ENCODE data around the gene FAM177A1.
A peak's percentile ranks its signal among the peaks of the same experiment; 100 is the strongest.

FAM177A1 gene

GRCh38 chr14:35116242-35116641 is 70.2 kb downstream of the FAM177A1 start:
- Histone ChIP-seq H3K27me3 (ENCODE audit: insufficient read depth, low read depth) (no peaks in the 10 kb centered on the region), H3K9ac (no peak overlapping the region), H3K4me2 (no peak overlapping the region), H3K79me2 (ENCODE audit: insufficient read depth, low read depth) (peaks cover 5% of the 10 kb centered on the region; the same call in 1 of the 2 replicates), H2AFZ (ENCODE audit: low read depth) (no peak overlapping the region), H3K36me3 (ENCODE audit: insufficient read depth) (peaks cover 5% of the 10 kb centered on the region; the same call in 1 of the 2 replicates), H4K20me1 (ENCODE audit: insufficient read depth) (no peaks in the 10 kb centered on the region), H3K4me1 (ENCODE audit: low read depth, poor library complexity, severe bottlenecking) (no peaks in the 10 kb centered on the region), H3K4me3 (IDR thresholded peaks at IDR 0.05; ENCODE audit: insufficient read depth, low read depth, low read length) (no peak overlapping the region), H3K27ac (no peak overlapping the region)
- TF ChIP-seq CTCF (conservative IDR thresholded peaks at IDR 0.05; ENCODE audit: low read depth, low read length) = no peak

DNA sequence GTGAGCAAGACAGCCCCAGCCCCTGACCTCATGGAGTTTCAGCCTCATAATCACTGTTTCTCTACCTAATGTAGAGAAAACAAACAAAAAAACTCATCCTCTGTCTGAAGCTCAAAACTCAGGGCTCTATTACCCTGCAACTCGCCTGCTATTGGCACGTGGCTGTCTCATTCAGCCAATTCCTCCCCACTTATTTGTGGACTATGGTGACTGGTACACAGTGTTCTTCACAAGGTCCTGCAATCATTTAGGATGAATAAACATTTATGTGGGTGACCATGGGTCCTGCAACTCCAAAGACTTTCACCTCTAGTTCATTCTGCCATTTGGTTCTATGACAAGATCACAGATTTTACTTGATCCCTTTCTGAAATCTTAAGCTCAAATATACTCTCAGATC is 71.0 kb downstream of the FAM177A1 start:
- H3K4me3 ChIP-seq (IDR thresholded peaks at IDR 0.05; ENCODE audit: insufficient read depth, low read depth, low read length) = no peak overlapping the region
- H2AFZ ChIP-seq (ENCODE audit: low read depth) = no peak overlapping the region
- peaks cover 3% of the 10 kb centered on the region; the same call in 1 of the 2 replicates for H3K36me3 ChIP-seq (ENCODE audit: insufficient read depth)
- no peaks in the 10 kb centered on the region for H3K27me3 ChIP-seq (ENCODE audit: insufficient read depth, low read depth)
- H3K4me1 ChIP-seq (ENCODE audit: low read depth, poor library complexity, severe bottlenecking) = no peaks in the 10 kb centered on the region
- H3K9ac ChIP-seq = no peak overlapping the region
- no peak overlapping the region for H3K27ac ChIP-seq
- no peak overlapping the region for H3K4me2 ChIP-seq
- TF ChIP-seq CTCF (conservative IDR thresholded peaks at IDR 0.05; ENCODE audit: low read depth, low read length) = no peak
- H3K79me2 ChIP-seq (ENCODE audit: insufficient read depth, low read depth) = peaks cover 7% of the 10 kb centered on the region; the same call in 1 of the 2 replicates
- no peaks in the 10 kb centered on the region for H4K20me1 ChIP-seq (ENCODE audit: insufficient read depth)

GRCh38 chr14:35121026-35121886 is 75.2 kb downstream of the FAM177A1 start:
- peak overlapping the region; percentile 99 for H3K9ac ChIP-seq
- H2AFZ ChIP-seq (ENCODE audit: low read depth) = peak overlapping the region; percentile 89
- peak overlapping the region; percentile 100 for H3K27ac ChIP-seq
- H3K4me3 ChIP-seq (IDR thresholded peaks at IDR 0.05; ENCODE audit: insufficient read depth, low read depth, low read length) = no peak overlapping the region
- H3K27me3 ChIP-seq (ENCODE audit: insufficient read depth, low read depth) = no peaks in the 10 kb centered on the region
- H3K79me2 ChIP-seq (ENCODE audit: insufficient read depth, low read depth) = peaks cover 7% of the 10 kb centered on the region; the same call in 1 of the 2 replicates
- H3K4me1 ChIP-seq (ENCODE audit: low read depth, poor library complexity, severe bottlenecking) = peaks cover 18% of the 10 kb centered on the region
- TF ChIP-seq CTCF (conservative IDR thresholded peaks at IDR 0.05; ENCODE audit: low read depth, low read length) = no peak
- H4K20me1 ChIP-seq (ENCODE audit: insufficient read depth) = no peaks in the 10 kb centered on the region
- H3K36me3 ChIP-seq (ENCODE audit: insufficient read depth) = no peaks in the 10 kb centered on the region
- peak overlapping the region; percentile 69 for H3K4me2 ChIP-seq

DNA sequence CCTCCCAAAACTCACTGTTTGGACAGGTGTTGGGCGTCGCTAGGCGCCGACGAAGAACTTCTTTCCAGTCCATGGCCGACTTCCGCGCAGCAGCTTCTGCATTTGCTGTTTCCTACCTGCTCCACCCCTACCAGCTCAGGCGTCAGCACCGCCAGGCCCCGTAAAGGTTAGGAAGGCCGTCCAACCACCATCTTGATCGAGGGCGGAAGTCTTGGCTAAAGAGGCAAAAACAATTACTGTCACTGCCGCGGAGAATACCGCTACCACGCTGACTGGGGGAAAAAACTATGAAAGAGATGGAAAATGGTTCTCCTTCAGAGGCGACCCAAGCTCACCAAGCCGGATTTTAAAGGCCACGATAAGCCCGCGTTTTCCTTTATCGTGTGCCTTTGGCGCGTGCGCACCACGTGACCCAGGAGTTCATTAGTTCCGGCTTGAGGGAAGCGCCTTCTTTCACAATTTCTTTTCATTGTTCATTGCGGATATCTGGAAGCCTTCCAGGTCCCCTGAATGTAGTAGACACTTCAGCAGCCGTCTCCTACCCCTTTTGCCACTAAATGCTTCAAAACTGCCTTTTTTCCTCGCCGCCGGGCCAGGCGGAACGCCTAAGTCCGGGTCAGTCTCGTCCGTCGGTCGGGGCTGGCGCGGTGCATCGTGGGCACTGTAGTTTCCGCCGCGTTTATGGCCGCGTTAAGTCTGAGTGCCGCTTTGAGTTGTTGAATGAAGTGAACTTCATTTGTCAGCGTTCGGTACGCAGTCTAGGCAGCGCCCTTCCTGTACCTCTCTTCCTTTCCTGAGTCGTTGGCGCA is 76.0 kb downstream of the FAM177A1 start, which contains the start of the genes PPP2R3C and PRORP:
Gene PPP2R3C, minus strand, starts transcription at position 104 of the 809 bp plus-strand sequence. Its CDS starts 31 bp downstream, at position 73.
Gene PRORP, plus strand, starts transcription at position 666 of the 809 bp plus-strand sequence. CDS start 694 bp downstream, outside the sequence.
- no peak within 1 kb of the TSS for H3K4me3 ChIP-seq (IDR thresholded peaks at IDR 0.05; ENCODE audit: insufficient read depth, low read depth, low read length)
- peak within 1 kb of the TSS; percentile 69 for H3K4me2 ChIP-seq
- peak within 1 kb of the TSS; percentile 89 for H2AFZ ChIP-seq (ENCODE audit: low read depth)
- no peaks in the 10 kb centered on the region for H4K20me1 ChIP-seq (ENCODE audit: insufficient read depth)
- peaks cover 18% of the 10 kb centered on the region for H3K4me1 ChIP-seq (ENCODE audit: low read depth, poor library complexity, severe bottlenecking)
- H3K27me3 ChIP-seq (ENCODE audit: insufficient read depth, low read depth) = no peaks in the 10 kb centered on the region
- H3K36me3 ChIP-seq (ENCODE audit: insufficient read depth) = no peaks in the 10 kb centered on the region
- TF ChIP-seq CTCF (conservative IDR thresholded peaks at IDR 0.05; ENCODE audit: low read depth, low read length) = no peak
- peaks cover 7% of the 10 kb centered on the region; the same call in 1 of the 2 replicates for H3K79me2 ChIP-seq (ENCODE audit: insufficient read depth, low read depth)
- peak within 1 kb of the TSS; percentile 99 for H3K9ac ChIP-seq
- H3K27ac ChIP-seq = peak within 1 kb of the TSS; percentile 100
